Mesendoderm (in vitro differentiated cells): ENCODE measurements around the gene HPS3. TPM values are rescaled to one million over a fixed set of nuclear protein-coding genes. Genes with fewer than 3 reads are reported as not detected.

Experiments
- DNase-seq: peaks from one replicate; pipeline ENCODE4 v3.0.0; 2013
- H2AK5ac ChIP-seq: 2 replicates; pipeline ENCODE4 v1.6.1; 2013; ENCODE audit warnings: low read length, inconsistent platforms
- H2BK120ac ChIP-seq: 2 replicates; pipeline ENCODE4 v1.6.1; 2013; ENCODE audit warnings: low read depth, mild to moderate bottlenecking, low read length, moderate library complexity, mixed read lengths
- H2BK15ac ChIP-seq: replicated peaks from 2 replicates; pipeline ENCODE4 v1.6.1; 2013; ENCODE audit warnings: low read depth, mild to moderate bottlenecking, moderate library complexity
- H2BK5ac ChIP-seq: 2 replicates; pipeline ENCODE4 v1.6.1; 2013; ENCODE audit warnings: low read length, inconsistent platforms
- H3K18ac ChIP-seq: 2 replicates; pipeline ENCODE4 v1.6.1; 2013; ENCODE audit warnings: mild to moderate bottlenecking, low read length, mixed read lengths
- H3K23ac ChIP-seq: one replicate; pipeline ENCODE4 v1.6.1; 2013; ENCODE audit warnings: low read length
- H3K27ac ChIP-seq: 2 replicates; pipeline ENCODE4 v1.5.1; 2013; ENCODE audit warnings: low read depth, mild to moderate bottlenecking, inconsistent platforms, low read length, moderate library complexity
- H3K27me3 ChIP-seq: 2 replicates; pipeline ENCODE4 v1.6.1; 2013; ENCODE audit warnings: low read length, control low read depth, mild to moderate bottlenecking, inconsistent platforms; ENCODE audit not compliant: insufficient read depth, poor library complexity
- H3K36me3 ChIP-seq: 2 replicates; pipeline ENCODE4 v1.6.1; 2013; ENCODE audit warnings: low read length, inconsistent platforms; ENCODE audit not compliant: control insufficient read depth, insufficient read depth
- H3K4ac ChIP-seq: one replicate; pipeline ENCODE4 v1.6.1; 2013; ENCODE audit warnings: low read depth, mild to moderate bottlenecking, low read length, moderate library complexity
- H3K4me1 ChIP-seq: 2 replicates; pipeline ENCODE4 v1.6.1; 2013; ENCODE audit warnings: low read depth, low read length, inconsistent platforms; ENCODE audit not compliant: control insufficient read depth
- H3K4me2 ChIP-seq: 2 replicates; pipeline ENCODE4 v1.6.1; 2013; ENCODE audit warnings: low read length
- H3K4me3 ChIP-seq: 2 replicates; pipeline ENCODE4 v1.5.1; 2013; ENCODE audit warnings: mild to moderate bottlenecking, low read length
- H3K56ac ChIP-seq: one replicate; pipeline ENCODE4 v1.6.1; 2013; ENCODE audit warnings: low read length
- H3K79me1 ChIP-seq: 2 replicates; pipeline ENCODE4 v1.6.1; 2013; ENCODE audit warnings: low read length, inconsistent platforms
- H3K79me2 ChIP-seq: 2 replicates; pipeline ENCODE4 v1.6.1; 2013; ENCODE audit warnings: mild to moderate bottlenecking, low read length; ENCODE audit not compliant: control insufficient read depth, insufficient read depth
- H3K9ac ChIP-seq: 2 replicates; pipeline ENCODE4 v1.6.1; 2013; ENCODE audit warnings: low read length, inconsistent platforms
- H4K5ac ChIP-seq: one replicate; pipeline ENCODE4 v1.6.1; 2013; ENCODE audit warnings: low read length
- H4K8ac ChIP-seq: one replicate; pipeline ENCODE4 v1.6.1; 2013; ENCODE audit warnings: low read depth, mild to moderate bottlenecking, control low read depth, low read length, moderate library complexity
- whole genome bisulfite sequencing: extraction: QIAGEN DNeasy Blood & Tissue Kit; methylation state at CpG from one replicate; pipeline ENCODE4 v1.1.7; 2013; ENCODE audit warnings: low lambda C conversion rate, missing lambda C conversion rate; ENCODE audit not compliant: insufficient coverage; ENCODE audit errors: extremely low coverage; 5-methylcytosine and 5-hydroxymethylcytosine counted together
- polyA plus RNA-seq, 2 experiments: library from polyadenylated mRNA; stranded (reverse); fragments of 200-250 nt; gene quantifications; one replicate each; pipeline ENCODE4 v1.2.3, GENCODE V29; 2013

HPS3 gene, protein sequence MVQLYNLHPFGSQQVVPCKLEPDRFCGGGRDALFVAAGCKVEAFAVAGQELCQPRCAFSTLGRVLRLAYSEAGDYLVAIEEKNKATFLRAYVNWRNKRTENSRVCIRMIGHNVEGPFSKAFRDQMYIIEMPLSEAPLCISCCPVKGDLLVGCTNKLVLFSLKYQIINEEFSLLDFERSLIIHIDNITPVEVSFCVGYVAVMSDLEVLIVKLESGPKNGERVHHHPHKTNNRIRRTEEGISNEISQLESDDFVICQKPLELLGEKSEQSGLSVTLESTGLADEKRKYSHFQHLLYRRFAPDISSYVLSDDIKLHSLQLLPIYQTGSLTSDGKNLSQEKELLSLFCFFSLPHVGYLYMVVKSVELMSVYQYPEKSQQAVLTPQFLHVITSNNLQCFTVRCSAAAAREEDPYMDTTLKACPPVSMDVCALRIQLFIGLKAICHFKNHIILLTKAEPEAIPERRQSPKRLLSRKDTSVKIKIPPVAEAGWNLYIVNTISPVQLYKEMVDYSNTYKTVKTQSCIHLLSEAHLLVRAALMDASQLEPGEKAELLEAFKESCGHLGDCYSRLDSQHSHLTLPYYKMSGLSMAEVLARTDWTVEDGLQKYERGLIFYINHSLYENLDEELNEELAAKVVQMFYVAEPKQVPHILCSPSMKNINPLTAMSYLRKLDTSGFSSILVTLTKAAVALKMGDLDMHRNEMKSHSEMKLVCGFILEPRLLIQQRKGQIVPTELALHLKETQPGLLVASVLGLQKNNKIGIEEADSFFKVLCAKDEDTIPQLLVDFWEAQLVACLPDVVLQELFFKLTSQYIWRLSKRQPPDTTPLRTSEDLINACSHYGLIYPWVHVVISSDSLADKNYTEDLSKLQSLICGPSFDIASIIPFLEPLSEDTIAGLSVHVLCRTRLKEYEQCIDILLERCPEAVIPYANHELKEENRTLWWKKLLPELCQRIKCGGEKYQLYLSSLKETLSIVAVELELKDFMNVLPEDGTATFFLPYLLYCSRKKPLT
- 16.5 TPM for polyA plus RNA-seq (2013, experiment 1 of 2)
- polyA plus RNA-seq (2013, experiment 2 of 2) = 15.7 TPM

- no peak within 1 kb of the TSS for H4K5ac ChIP-seq
- no CpG with 5 or more reads among the region's 84 CpGs for WGBS
- H3K4me3 ChIP-seq = peak within 1 kb of the TSS; percentile 82
- H2BK5ac ChIP-seq = no peak within 1 kb of the TSS
- H3K18ac ChIP-seq = peak within 1 kb of the TSS; percentile 76
- no peaks in the 10 kb centered on the region for H3K4me1 ChIP-seq
- no peak within 1 kb of the TSS for H2BK120ac ChIP-seq
- no peak within 1 kb of the TSS for H3K27ac ChIP-seq
- no peak within 1 kb of the TSS for H2BK15ac ChIP-seq
- peak within 1 kb of the TSS; percentile 59 for H3K4me2 ChIP-seq
- peak; percentile 90 for DNase-seq
- peaks cover 7% of the 10 kb centered on the region for H3K79me2 ChIP-seq
- no peaks in the 10 kb centered on the region for H3K36me3 ChIP-seq
- no peaks in the 10 kb centered on the region for H3K27me3 ChIP-seq
- peak within 1 kb of the TSS; percentile 77 for H3K9ac ChIP-seq
- H3K4ac ChIP-seq = peak within 1 kb of the TSS; percentile 76
- peak within 1 kb of the TSS; percentile 92 for H3K56ac ChIP-seq
- no peak within 1 kb of the TSS for H4K8ac ChIP-seq
- H2AK5ac ChIP-seq = no peak within 1 kb of the TSS
- no peak within 1 kb of the TSS for H3K23ac ChIP-seq
- H3K79me1 ChIP-seq = peaks cover under 1% of the 10 kb centered on the region
Measured at GRCh38 chr3:149129326-149130205, at the start of gene HPS3. TSS of gene HPS3 (plus strand) at chr3:149129638. CDS start at chr3:149129724, 86 bp downstream.

- no peak for DNase-seq
- no peak overlapping the region for H3K27ac ChIP-seq
- no CpG with 5 or more reads among the region's 3 CpGs for WGBS
Measured at GRCh38 chr3:149080011-149080698, 49.3 kb upstream of the HPS3 start.

DNA sequence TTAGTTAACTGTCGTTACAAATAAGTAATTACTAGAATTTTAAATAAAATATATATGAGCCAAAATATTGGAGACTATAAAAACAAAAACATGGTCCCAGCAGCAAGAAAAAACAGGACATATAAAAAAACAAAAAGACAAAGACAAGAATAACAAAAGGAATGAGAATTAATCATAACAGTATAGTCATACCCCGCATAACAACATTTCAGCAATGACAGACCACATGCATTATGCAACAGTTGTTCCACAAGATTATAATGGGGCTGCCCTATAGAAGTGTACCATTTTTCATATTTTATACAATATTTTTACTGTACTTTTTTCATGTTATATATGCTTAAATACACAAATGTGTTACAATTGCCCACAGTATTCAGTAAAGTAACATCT lies 48.7 kb upstream of the HPS3 start:
- DNase-seq = no peak
- no peak overlapping the region for H3K4ac ChIP-seq
- H3K4me3 ChIP-seq = no peak overlapping the region
- peaks cover 6% of the 10 kb centered on the region for H3K79me1 ChIP-seq
- no peak overlapping the region for H3K4me2 ChIP-seq
- H2AK5ac ChIP-seq = no peak overlapping the region
- no CpG with 5 or more reads among the region's 2 CpGs for WGBS
- no peaks in the 10 kb centered on the region for H3K27me3 ChIP-seq
- H4K8ac ChIP-seq = no peak overlapping the region
- no peaks in the 10 kb centered on the region for H3K4me1 ChIP-seq
- H3K9ac ChIP-seq = no peak overlapping the region
- no peak overlapping the region for H2BK120ac ChIP-seq
- H3K56ac ChIP-seq = no peak overlapping the region
- H3K23ac ChIP-seq = no peak overlapping the region
- no peak overlapping the region for H4K5ac ChIP-seq
- no peak overlapping the region for H3K27ac ChIP-seq
- H3K36me3 ChIP-seq = peaks cover 2% of the 10 kb centered on the region
- H3K79me2 ChIP-seq = peaks cover 3% of the 10 kb centered on the region
- no peak overlapping the region for H2BK15ac ChIP-seq
- H3K18ac ChIP-seq = no peak overlapping the region
- H2BK5ac ChIP-seq = no peak overlapping the region

More at GRCh38 chr3:149080011-149080698, 49.3 kb upstream of the HPS3 start:
- H3K9ac ChIP-seq = no peak overlapping the region
- H2BK120ac ChIP-seq = no peak overlapping the region
- no peak overlapping the region for H2BK5ac ChIP-seq
- no peak overlapping the region for H3K4me2 ChIP-seq
- H3K36me3 ChIP-seq = peaks cover 2% of the 10 kb centered on the region
- no peak overlapping the region for H3K4me3 ChIP-seq
- H3K23ac ChIP-seq = no peak overlapping the region
- no peak overlapping the region for H4K8ac ChIP-seq
- H3K79me2 ChIP-seq = peaks cover 3% of the 10 kb centered on the region
- no peak overlapping the region for H3K4ac ChIP-seq
- H4K5ac ChIP-seq = no peak overlapping the region
- no peaks in the 10 kb centered on the region for H3K27me3 ChIP-seq
- H2AK5ac ChIP-seq = no peak overlapping the region
- no peak overlapping the region for H3K18ac ChIP-seq
- no peaks in the 10 kb centered on the region for H3K4me1 ChIP-seq
- no peak overlapping the region for H3K56ac ChIP-seq
- no peak overlapping the region for H2BK15ac ChIP-seq
- H3K79me1 ChIP-seq = peaks cover 6% of the 10 kb centered on the region

DNA sequence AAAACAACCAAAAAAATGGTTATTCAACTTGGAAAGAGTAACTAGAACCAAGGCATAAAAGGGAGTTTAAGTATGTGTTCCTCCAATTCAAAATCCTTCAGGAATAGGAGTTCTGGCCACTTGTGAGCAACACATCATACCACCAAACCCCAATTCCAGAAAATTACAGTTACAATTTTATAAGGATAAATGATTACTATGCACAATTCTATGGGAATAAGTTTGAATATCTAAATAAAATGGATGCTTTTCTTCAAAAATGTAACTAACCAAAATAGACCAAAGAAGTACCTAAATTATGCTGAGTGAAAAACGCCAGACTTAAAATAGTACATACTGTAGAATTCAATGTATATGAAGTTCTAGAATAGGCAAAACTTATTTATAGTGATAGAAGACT lies 47.7 kb upstream of the HPS3 start:
- no peaks in the 10 kb centered on the region for H3K4me1 ChIP-seq
- H4K8ac ChIP-seq = no peak overlapping the region
- no peak overlapping the region for H2BK120ac ChIP-seq
- H3K56ac ChIP-seq = no peak overlapping the region
- H3K18ac ChIP-seq = no peak overlapping the region
- H2BK15ac ChIP-seq = no peak overlapping the region
- H3K9ac ChIP-seq = no peak overlapping the region
- H3K4me3 ChIP-seq = no peak overlapping the region
- no peak overlapping the region for H3K4me2 ChIP-seq
- no CpG with 5 or more reads among the region's 1 CpG for WGBS
- H3K79me2 ChIP-seq = peaks cover 3% of the 10 kb centered on the region
- H3K36me3 ChIP-seq = peaks cover 2% of the 10 kb centered on the region
- H3K79me1 ChIP-seq = peaks cover 4% of the 10 kb centered on the region
- H4K5ac ChIP-seq = no peak overlapping the region
- no peaks in the 10 kb centered on the region for H3K27me3 ChIP-seq
- no peak overlapping the region for H2BK5ac ChIP-seq
- DNase-seq = no peak
- no peak overlapping the region for H3K23ac ChIP-seq
- no peak overlapping the region for H3K4ac ChIP-seq
- no peak overlapping the region for H3K27ac ChIP-seq
- H2AK5ac ChIP-seq = no peak overlapping the region

DNA sequence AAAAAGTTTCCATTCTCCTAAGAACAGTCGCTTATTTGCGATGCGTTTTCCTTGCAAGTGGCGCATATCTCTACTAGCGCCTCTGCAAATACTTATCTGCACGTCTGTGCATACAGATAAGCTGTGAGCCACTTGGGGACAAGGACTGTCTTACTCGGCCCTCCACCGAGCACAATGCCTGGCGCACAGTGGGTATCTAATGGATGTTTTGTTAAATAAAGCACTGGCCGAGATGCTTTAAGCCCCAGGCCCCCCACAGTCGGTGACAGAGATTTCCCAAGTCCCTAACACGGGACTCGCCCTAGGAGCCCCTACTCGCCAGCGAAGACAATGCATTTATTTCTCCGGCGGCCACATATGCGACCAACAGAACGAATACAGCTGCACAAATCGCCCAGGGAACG lies 43.6 kb upstream of the HPS3 start:
- Histone ChIP-seq H4K5ac (no peak overlapping the region), H3K36me3 (no peaks in the 10 kb centered on the region), H3K4me2 (peak overlapping the region; percentile 74), H3K4me3 (peak overlapping the region; percentile 42), H3K4ac (no peak overlapping the region), H3K79me1 (no peaks in the 10 kb centered on the region), H3K18ac (peak overlapping the region; percentile 52), H3K4me1 (no peaks in the 10 kb centered on the region), H4K8ac (no peak overlapping the region), H2AK5ac (no peak overlapping the region), H2BK5ac (no peak overlapping the region), H2BK15ac (no peak overlapping the region), H3K23ac (no peak overlapping the region), H3K79me2 (no peaks in the 10 kb centered on the region), H3K9ac (peak overlapping the region; percentile 81), H2BK120ac (no peak overlapping the region), H3K27me3 (no peaks in the 10 kb centered on the region), H3K27ac (peak overlapping the region; percentile 62), H3K56ac (peak overlapping the region; percentile 83)
- WGBS = no CpG with 5 or more reads among the region's 21 CpGs
- DNase-seq = peak; percentile 85
